Prostate gland (tissue), 2 donors: Measurements from ENCODE around the gene AFDN. TPM values are rescaled to one million over a fixed set of nuclear protein-coding genes. Genes with fewer than 3 reads are reported as not detected.

ENCODE experiments used
- DNase-seq: peaks from one replicate; pipeline ENCODE4 v3.0.0-alpha.2; 2019; ENCODE audit warnings: low spot score
- H3K27ac ChIP-seq, 2 donors: fragments of 200-600 bp; sonication (generic); 2 replicates each; pipeline ENCODE4 v1.5.1; 2017 to 2019
- H3K27me3 ChIP-seq: fragments of 200-600 bp; sonication (generic); replicated peaks from 2 replicates; pipeline ENCODE4 v1.5.1; 2019; ENCODE audit not compliant: insufficient read depth
- H3K36me3 ChIP-seq, 2 donors: fragments of 200-600 bp; sonication (generic); 1 replicate in 1 of 2; 2 replicates in 1 of 2; pipeline versions ENCODE4 v1.5.1 to v1.8.1; 2017 to 2019
- H3K4me1 ChIP-seq: fragments of 200-600 bp; sonication (generic); replicated peaks from 2 replicates; pipeline ENCODE4 v1.5.1; 2019
- H3K4me3 ChIP-seq, 2 donors: fragments of 200-600 bp; sonication (generic); 2 replicates each; pipeline ENCODE4 v1.5.1; 2017 to 2019
- H3K9me3 ChIP-seq: fragments of 200-600 bp; sonication (generic); 2 replicates; pipeline ENCODE4 v1.5.1; 2017
- CTCF ChIP-seq, 4 experiments: fragments of 200-600 bp in 2 of 4; fragments of 450-650 bp in 2 of 4; sonication (generic) in 2 of 4; IDR thresholded peaks; 1 replicate in 3 of 4; 2 replicates in 1 of 4; pipeline ENCODE4 v1.5.1; 2016 to 2019; ENCODE audit warnings: antibody characterized with exemption in 4 of 4, mild to moderate bottlenecking in 2 of 4, moderate library complexity in 2 of 4
- POLR2A ChIP-seq: fragments of 450-650 bp; IDR thresholded peaks from one replicate; pipeline ENCODE4 v1.6.1; 2016; ENCODE audit warnings: antibody characterized with exemption, mild to moderate bottlenecking
- POLR2AphosphoS5 ChIP-seq: sonication (generic); formaldehyde crosslinking; IDR thresholded peaks from one replicate; pipeline ENCODE4 v1.6.1; 2017; ENCODE audit warnings: antibody characterized with exemption
- WGBS: methylation state at CpG from one replicate; pipeline ENCODE4 v1.1.5; 2018; 5-methylcytosine and 5-hydroxymethylcytosine counted together
- intact Hi-C: fragments of 100-400 bp; cut with DNase I; formaldehyde crosslinking; loops from one replicate; pipeline ENCODE4 v1.14.2; 2022
- total RNA-seq, 2 donors: library from RNA; depleted of rRNA; stranded (reverse); fragments of >200 nt; gene quantifications; one replicate each; pipeline ENCODE4 v1.1.0, GENCODE V29; 2016

The AFDN gene
- total RNA-seq, 2 donors from 2014 or later, result 171 to 204 TPM

DNA sequence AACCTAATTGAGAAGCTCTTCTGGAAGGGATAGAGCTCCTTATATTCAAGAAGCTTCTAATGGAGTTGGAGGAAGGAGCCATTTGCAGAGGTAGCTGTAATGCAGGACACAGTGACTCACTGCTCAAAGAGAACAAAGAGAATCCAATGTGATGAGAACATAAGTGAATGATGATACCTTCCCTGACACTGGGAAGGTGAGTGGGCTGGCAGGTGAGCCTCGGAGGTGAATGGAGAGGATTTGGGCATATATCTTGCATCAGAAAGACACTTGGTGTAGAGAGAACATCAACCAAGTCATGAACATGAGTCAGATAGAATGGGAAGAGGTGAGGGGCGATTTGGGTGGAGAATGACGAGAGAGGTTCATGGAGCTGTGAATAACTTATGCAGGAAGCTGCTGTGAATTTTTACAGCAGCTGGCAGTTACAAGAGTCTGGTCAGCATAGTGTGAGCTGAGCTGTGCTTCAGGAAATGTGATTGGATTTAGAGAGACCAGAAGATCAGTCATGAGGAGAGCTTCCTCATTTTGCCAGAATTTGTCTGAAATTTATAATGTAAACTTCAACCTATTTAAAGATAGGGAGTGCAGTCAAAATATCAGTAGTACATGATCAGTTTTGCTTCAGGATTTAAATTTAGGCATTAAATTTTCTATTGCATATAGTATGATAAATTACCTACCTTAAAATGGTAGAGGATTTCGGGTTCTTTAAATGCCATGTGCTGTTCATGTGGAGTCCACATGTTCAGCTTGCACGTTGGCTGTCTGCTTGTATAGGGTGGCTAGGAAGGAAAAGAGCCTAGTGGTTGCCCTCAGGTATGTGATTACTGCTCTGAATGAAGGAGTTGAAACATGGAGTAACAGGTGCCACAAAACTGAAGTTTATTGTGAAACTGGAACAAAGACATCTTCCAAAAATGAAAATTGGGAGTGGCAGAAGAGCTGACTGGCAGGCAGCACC lies 111.5 kb downstream of the AFDN start:
- Histone ChIP-seq H3K4me1 (no peaks in the 10 kb centered on the region), H3K36me3 (no peaks in the 10 kb centered on the region), H3K9me3 (no peaks in the 10 kb centered on the region), H3K27ac (no peak overlapping the region), H3K4me3 (no peak overlapping the region), H3K27me3 (no peaks in the 10 kb centered on the region)
- TF ChIP-seq POLR2A (no peak), CTCF (IDR thresholded peaks at IDR 0.05) (no peak), POLR2AphosphoS5 (no peak)
- DNase-seq, result no peak
- intact Hi-C loops, result no loop called here
- WGBS, result 86% methylated on average over 5 of the region's 5 CpGs

- no peak overlapping the region for H3K27ac ChIP-seq
- intact Hi-C loops, result no loop called here
- DNase-seq, result no peak
- 72% methylated on average over 3 of the region's 3 CpGs for WGBS
- H3K9me3 ChIP-seq, result no peaks in the 10 kb centered on the region
- no peaks in the 10 kb centered on the region for H3K27me3 ChIP-seq
- H3K4me3 ChIP-seq, result no peak overlapping the region
- TF ChIP-seq POLR2A (no peak), POLR2AphosphoS5 (no peak), CTCF (IDR thresholded peaks at IDR 0.05) (no peak)
- peaks cover 0 to 6% of the 10 kb centered on the region in 2 donors for H3K36me3 ChIP-seq
- H3K4me1 ChIP-seq, result no peaks in the 10 kb centered on the region
Observed at GRCh38 chr6:167941822-167942221, 115.1 kb downstream of the AFDN start.

DNA sequence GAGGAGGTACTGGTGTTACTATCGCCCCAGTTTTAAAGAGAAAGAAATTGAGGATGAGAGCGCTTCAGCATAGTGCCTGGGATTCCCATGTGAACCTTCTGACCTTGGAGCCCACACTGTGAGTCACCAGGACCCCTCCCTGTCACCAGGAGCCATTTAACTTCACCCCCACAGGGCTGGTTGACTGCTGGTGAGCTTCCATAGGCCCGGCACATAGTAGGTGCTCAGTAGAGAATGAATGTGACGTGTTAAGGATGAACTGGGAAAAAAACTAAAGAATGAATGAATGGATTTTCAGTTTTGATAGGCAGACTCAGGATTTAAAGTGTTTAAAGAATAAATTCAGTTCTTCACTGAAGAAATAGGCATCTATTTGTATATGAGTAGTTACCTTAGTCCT lies 117.4 kb downstream of the AFDN start:
- Histone ChIP-seq H3K4me3 (no peak overlapping the region), H3K36me3 (peaks cover 6% of the 10 kb centered on the region in 2 donors), H3K27me3 (no peaks in the 10 kb centered on the region), H3K4me1 (no peaks in the 10 kb centered on the region), H3K9me3 (no peaks in the 10 kb centered on the region), H3K27ac (no peak overlapping the region)
- intact Hi-C loops, result no loop called here
- WGBS, result 94% methylated on average over 4 of the region's 4 CpGs
- TF ChIP-seq POLR2AphosphoS5, result no peak
- TF ChIP-seq POLR2A, result no peak
- no peak for TF ChIP-seq CTCF (IDR thresholded peaks at IDR 0.05)
- no peak for DNase-seq

DNA sequence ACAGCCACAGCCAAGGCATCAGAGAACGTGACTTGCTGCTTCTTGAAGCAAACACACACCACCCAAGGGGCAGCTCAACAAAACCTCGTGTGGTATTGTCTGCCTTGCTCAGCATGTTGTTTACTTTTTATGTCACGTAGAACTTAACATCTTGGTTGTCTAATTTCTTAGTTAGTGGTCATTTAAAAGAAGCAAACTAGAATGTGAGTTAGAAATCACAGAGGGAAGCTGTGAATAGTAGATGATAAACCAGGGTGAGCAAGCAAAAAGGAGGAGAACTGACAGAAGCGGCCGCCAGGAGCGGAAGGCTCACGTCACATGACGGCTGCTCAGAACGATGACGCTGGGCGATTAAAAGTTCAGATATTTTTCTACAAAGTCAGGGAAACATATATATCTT lies 119.3 kb downstream of the AFDN start:
- Histone ChIP-seq H3K27me3 (no peaks in the 10 kb centered on the region), H3K4me1 (no peaks in the 10 kb centered on the region), H3K4me3 (no peak overlapping the region), H3K9me3 (no peaks in the 10 kb centered on the region), H3K27ac (no peak overlapping the region), H3K36me3 (peaks cover 6 to 15% of the 10 kb centered on the region in 2 donors)
- 89% methylated on average over 11 of the region's 11 CpGs for WGBS
- intact Hi-C loops, result no loop called here
- no peak for DNase-seq
- no peak for TF ChIP-seq CTCF (IDR thresholded peaks at IDR 0.05)
- TF ChIP-seq POLR2AphosphoS5, result no peak
- no peak for TF ChIP-seq POLR2A

DNA sequence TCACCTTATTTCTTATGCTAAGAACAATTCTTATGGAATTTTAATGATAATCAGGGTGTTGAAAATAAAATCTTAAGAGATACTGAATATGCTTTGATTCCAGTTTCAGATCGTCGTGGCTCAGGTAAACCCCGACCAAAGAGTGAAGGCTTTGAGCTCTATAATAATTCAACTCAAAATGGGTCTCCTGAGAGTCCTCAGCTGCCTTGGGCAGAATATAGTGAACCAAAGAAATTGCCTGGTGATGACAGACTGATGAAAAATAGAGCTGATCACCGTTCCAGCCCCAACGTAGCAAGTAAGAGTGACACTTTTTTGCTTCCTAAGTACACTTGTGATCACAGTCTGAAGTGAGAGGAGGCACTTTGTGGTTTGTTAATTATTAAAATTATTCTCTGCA lies 119.9 kb downstream of the AFDN start:
- Histone ChIP-seq H3K36me3 (peaks cover 8 to 21% of the 10 kb centered on the region in 2 donors), H3K4me1 (no peaks in the 10 kb centered on the region), H3K27me3 (no peaks in the 10 kb centered on the region), H3K4me3 (no peak overlapping the region), H3K27ac (no peak overlapping the region), H3K9me3 (no peaks in the 10 kb centered on the region)
- intact Hi-C loops, result no loop called here
- no peak for TF ChIP-seq CTCF (IDR thresholded peaks at IDR 0.05)
- TF ChIP-seq POLR2A, result no peak
- TF ChIP-seq POLR2AphosphoS5, result no peak
- DNase-seq, result no peak
- 73% methylated on average over 5 of the region's 5 CpGs for WGBS
